Hypothalamus (tissue), 51 donors: Measurements from ENCODE around the gene NLN.
"Not testable (repeated sequence)": the region's sequence is repeated elsewhere in the genome, so short reads cannot be mapped to it uniquely, and the experiment has no call there.

ENCODE experiments used
- DNase-seq, 51 donors: peaks; one replicate each; lab custom pipeline; 2025; lab: John Stamatoyannopoulos, UW

NLN gene

GRCh38 chr5:65866837-65867521 lies 145.0 kb downstream of the NLN start:
- no peak for DNase-seq

DNA sequence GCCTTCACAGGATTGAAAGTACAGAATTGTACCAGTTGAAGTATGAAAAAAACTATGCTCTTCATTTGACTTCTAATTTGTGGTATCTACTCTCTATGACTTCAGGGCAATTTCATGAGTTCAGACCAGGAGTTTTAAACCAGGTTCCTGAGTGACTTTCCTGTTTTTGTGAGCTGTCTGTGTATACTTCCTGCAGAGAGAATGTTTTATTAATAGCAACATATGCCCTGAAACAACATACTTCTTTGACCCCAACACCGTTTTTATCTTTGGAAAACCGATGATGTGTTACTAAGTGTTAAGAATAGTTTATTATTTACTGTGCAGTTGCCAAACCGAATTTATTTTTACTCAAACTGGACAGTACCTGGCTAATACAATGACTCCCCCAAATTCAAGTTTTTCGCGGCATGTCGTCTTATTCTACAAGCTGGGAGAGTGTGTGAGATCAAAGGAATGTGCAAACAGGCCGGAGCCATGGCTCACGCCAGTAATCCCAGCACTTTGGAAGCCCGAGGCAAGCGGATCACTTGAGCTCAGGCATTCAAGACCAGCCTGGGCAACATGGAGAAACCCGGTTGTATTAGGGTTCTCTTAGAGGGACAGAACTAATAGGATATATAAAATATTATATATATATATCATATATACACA lies 145.7 kb downstream of the NLN start:
- DNase-seq: no peak

DNA sequence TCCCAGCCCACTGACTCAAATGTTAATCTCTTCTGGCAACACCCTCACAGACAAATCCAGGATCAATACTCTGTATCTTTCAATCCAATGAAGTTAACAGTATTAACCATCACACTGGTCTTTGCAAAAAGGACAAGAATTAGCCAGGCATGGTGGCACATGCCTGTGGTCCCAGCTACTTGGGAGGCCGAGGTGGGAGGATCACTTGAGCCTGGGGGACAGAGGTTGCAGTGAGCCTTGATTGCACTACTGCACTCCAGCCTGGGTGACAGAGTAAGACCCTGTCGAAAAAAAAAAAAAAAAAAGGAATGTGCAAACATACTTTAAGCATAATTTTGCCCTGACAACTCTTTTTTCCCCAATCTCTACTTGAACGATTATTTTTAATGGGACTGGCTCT lies 146.5 kb downstream of the NLN start:
- no peak for DNase-seq

DNA sequence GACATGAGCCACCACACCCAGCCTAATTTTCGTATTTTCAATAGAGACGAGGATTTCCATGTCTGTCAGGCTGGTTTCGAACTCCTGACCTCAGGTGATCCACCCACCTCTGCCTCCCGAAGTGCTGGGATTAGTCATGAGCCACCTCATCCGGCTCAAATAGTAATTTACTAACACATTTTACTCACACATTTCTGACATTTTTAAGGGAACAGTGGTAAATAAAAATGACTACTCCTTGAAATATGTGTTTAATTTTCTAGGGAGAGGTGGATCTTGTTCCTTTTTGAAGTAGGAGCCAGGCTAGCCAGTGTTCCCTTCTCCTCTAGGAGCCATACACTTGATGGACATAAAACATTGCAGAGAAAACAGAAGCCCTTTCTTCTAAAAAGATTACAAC lies 149.2 kb downstream of the NLN start:
- DNase-seq: no peak

DNA sequence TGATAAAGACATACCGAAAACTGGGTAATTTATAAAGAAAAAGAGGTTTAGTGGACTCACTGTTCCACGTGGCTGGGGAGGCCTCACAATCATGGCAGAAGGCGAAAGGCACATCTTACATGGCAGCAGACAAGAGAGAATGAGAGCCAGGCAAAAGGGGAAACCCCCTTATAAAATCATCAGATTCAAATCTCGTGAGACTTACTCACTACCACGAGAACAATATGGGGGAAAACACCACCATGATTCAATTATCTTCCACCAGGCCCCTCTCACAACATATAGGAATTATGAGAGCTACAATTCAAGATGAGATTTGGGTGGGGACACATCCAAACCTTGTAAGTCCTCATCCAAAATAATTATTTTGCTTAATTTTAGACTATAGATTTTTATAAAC lies 149.8 kb downstream of the NLN start:
- not testable (repeated sequence) for DNase-seq

GRCh38 chr5:65873181-65873750 lies 151.3 kb downstream of the NLN start:
- no peak for DNase-seq

- no peak for DNase-seq
These were observed 152.2 kb downstream of the NLN start for GRCh38 chr5:65874241-65874640.

- DNase-seq: no peak
These were observed 154.5 kb downstream of the NLN start for GRCh38 chr5:65876496-65876895.

GRCh38 chr5:65876970-65877369 lies 155.0 kb downstream of the NLN start:
- no peak for DNase-seq
